IMR-90 (cell line): Measurements from ENCODE around the gene PIGM. TPM values are rescaled to one million over a fixed set of nuclear protein-coding genes. Genes with fewer than 3 reads are reported as not detected.

Experiments used
- ATAC-seq: fragments of 200-7000 bp; cut with Tn5 transposase; 2 replicates; pipeline ENCODE4 v1.9.1; 2020; ENCODE audit warnings: low read depth, mild to moderate bottlenecking, moderate library complexity
- BruUV-seq: library from RNA; stranded (reverse); fragments of 400-500 nt; replicated peaks from 2 replicates; lab custom pipeline; 2021; lab: Mats Ljungman, UMichigan
- CTCF ChIA-PET: fragments of 300-600 bp; formaldehyde crosslinking; extraction: SDS; loops from one replicate; lab custom pipeline; 2021; ENCODE audit warnings: antibody characterized with exemption; lab: Yijun Ruan, JAX
- POLR2A ChIA-PET: fragments of 300-600 bp; sonication (Branson Sonifier 250); formaldehyde crosslinking; loops from one replicate; lab custom pipeline; 2022; ENCODE audit warnings: antibody characterized with exemption; ENCODE audit not compliant: unreplicated experiment; lab: Charles Lee
- DNase-seq: peaks from one replicate; pipeline ENCODE4 v3.0.0; 2013
- H2AFZ ChIP-seq: replicated peaks from 2 replicates; pipeline ENCODE3; 2013; ENCODE audit warnings: low read length, mild to moderate bottlenecking; ENCODE audit not compliant: poor library complexity
- H2AK5ac ChIP-seq: 2 replicates; pipeline ENCODE4 v1.6.1; 2013; ENCODE audit warnings: low read depth, low read length, inconsistent platforms
- H2AK9ac ChIP-seq: replicated peaks from 2 replicates; pipeline ENCODE3; 2013; ENCODE audit warnings: mild to moderate bottlenecking, low read depth, low read length, moderate library complexity; ENCODE audit not compliant: poor library complexity
- H2BK120ac ChIP-seq: 2 replicates; pipeline ENCODE4 v1.6.1; 2013; ENCODE audit warnings: low read depth, low read length, inconsistent platforms
- H2BK15ac ChIP-seq: 3 replicates; pipeline ENCODE4 v1.6.1; 2013; ENCODE audit warnings: low read depth, low read length, inconsistent platforms
- H2BK20ac ChIP-seq: 2 replicates; pipeline ENCODE4 v1.6.1; 2013; ENCODE audit warnings: low read depth, mild to moderate bottlenecking, inconsistent platforms, low read length, moderate library complexity
- H2BK5ac ChIP-seq: 2 replicates; pipeline ENCODE4 v1.6.1; 2013; ENCODE audit warnings: mild to moderate bottlenecking, low read depth, low read length, inconsistent platforms; ENCODE audit not compliant: poor library complexity, severe bottlenecking
- H3K14ac ChIP-seq: replicated peaks from 2 replicates; pipeline ENCODE4 v1.6.1; 2013; ENCODE audit warnings: low read depth, low read length, inconsistent platforms
- H3K18ac ChIP-seq: 2 replicates; pipeline ENCODE4 v1.6.1; 2013; ENCODE audit warnings: low read depth, low read length, control low read depth
- H3K23ac ChIP-seq: 2 replicates; pipeline ENCODE4 v1.6.1; 2013; ENCODE audit warnings: low read depth, low read length, inconsistent platforms
- H3K27ac ChIP-seq: 2 replicates; pipeline ENCODE4 v1.5.1; 2013; ENCODE audit warnings: mild to moderate bottlenecking, control low read depth, low read length; ENCODE audit not compliant: insufficient read depth
- H3K27me3 ChIP-seq: 2 replicates; pipeline ENCODE4 v1.6.1; 2013; ENCODE audit warnings: low read length; ENCODE audit not compliant: control insufficient read depth, insufficient read depth
- H3K36me3 ChIP-seq: 2 replicates; pipeline ENCODE4 v1.6.1; 2013; ENCODE audit warnings: low read length, mixed read lengths; ENCODE audit not compliant: control insufficient read depth, insufficient read depth
- H3K4ac ChIP-seq: 2 replicates; pipeline ENCODE4 v1.6.1; 2013; ENCODE audit warnings: low read depth, low read length, inconsistent platforms
- H3K4me1 ChIP-seq: 2 replicates; pipeline ENCODE4 v1.6.1; 2013; ENCODE audit warnings: low read length, mixed read lengths; ENCODE audit not compliant: control insufficient read depth, insufficient read depth
- H3K4me2 ChIP-seq: 2 replicates; pipeline ENCODE4 v1.6.1; 2013; ENCODE audit warnings: low read depth, mild to moderate bottlenecking, control low read depth, low read length, moderate library complexity
- H3K4me3 ChIP-seq: 2 replicates; pipeline ENCODE4 v1.5.1; 2013; ENCODE audit warnings: low read depth, mild to moderate bottlenecking, control low read depth, low read length, moderate library complexity; ENCODE audit not compliant: insufficient read depth
- H3K56ac ChIP-seq: 2 replicates; pipeline ENCODE4 v1.6.1; 2013; ENCODE audit warnings: low read length, inconsistent platforms; ENCODE audit not compliant: insufficient read depth; ENCODE audit errors: extremely low read depth
- H3K79me1 ChIP-seq, 2 experiments: 2 replicates each; pipeline ENCODE4 v1.6.1; 2013; ENCODE audit warnings: low read length in 2 of 2, inconsistent platforms in 1 of 2, low read depth in 1 of 2
- H3K9ac ChIP-seq: 2 replicates; pipeline ENCODE4 v1.6.1; 2013; ENCODE audit warnings: low read depth, low read length, control low read depth
- H3K9me1 ChIP-seq: 2 replicates; pipeline ENCODE4 v1.6.1; 2013; ENCODE audit warnings: low read length, inconsistent platforms; ENCODE audit not compliant: insufficient read depth
- H3K9me3 ChIP-seq: 2 replicates; pipeline ENCODE4 v1.6.1; 2013; ENCODE audit warnings: low read length; ENCODE audit not compliant: control insufficient read depth, insufficient read depth
- H4K20me1 ChIP-seq: 2 replicates; pipeline ENCODE4 v1.6.1; 2013; ENCODE audit warnings: low read length, inconsistent platforms; ENCODE audit not compliant: insufficient read depth
- H4K5ac ChIP-seq: 2 replicates; pipeline ENCODE4 v1.6.1; 2013; ENCODE audit warnings: mild to moderate bottlenecking, low read depth, low read length, control low read depth
- H4K8ac ChIP-seq, 2 experiments: 2 replicates each; pipeline ENCODE4 v1.6.1; 2013; ENCODE audit warnings: low read depth in 2 of 2, low read length in 2 of 2, control low read depth in 1 of 2, inconsistent platforms in 1 of 2
- H4K91ac ChIP-seq: 2 replicates; pipeline ENCODE4 v1.6.1; 2013; ENCODE audit warnings: low read depth, low read length, inconsistent platforms; ENCODE audit not compliant: insufficient read depth
- CEBPB ChIP-seq: IDR thresholded peaks from 2 replicates; pipeline ENCODE4 v1.6.1; 2012; ENCODE audit warnings: low read depth, low read length, improper control_type of control experiment
- CHD1 ChIP-seq: IDR thresholded peaks from 2 replicates; pipeline ENCODE4 v1.6.1; 2012; ENCODE audit warnings: low read depth, low read length, improper control_type of control experiment
- CTCF ChIP-seq: conservative IDR thresholded peaks from 2 replicates; pipeline ENCODE4 v1.5.1; 2012; ENCODE audit warnings: mild to moderate bottlenecking, low read depth, low read length, improper control_type of control experiment
- FOS ChIP-seq: fragments of 150-350 bp; IDR thresholded peaks from 2 replicates; pipeline ENCODE4 v1.6.1; 2016; ENCODE audit warnings: low read depth, low read length
- MAFK ChIP-seq: IDR thresholded peaks from 2 replicates; pipeline ENCODE4 v1.6.1; 2012; ENCODE audit warnings: low read depth, low read length, improper control_type of control experiment
- MAZ ChIP-seq: IDR thresholded peaks from 2 replicates; pipeline ENCODE4 v1.6.1; 2012; ENCODE audit warnings: low read depth, mild to moderate bottlenecking, low read length, improper control_type of control experiment, moderate library complexity, borderline replicate concordance
- MXI1 ChIP-seq: IDR thresholded peaks from 2 replicates; pipeline ENCODE4 v1.6.1; 2012; ENCODE audit warnings: low read depth, mild to moderate bottlenecking, low read length, moderate library complexity, borderline replicate concordance
- NFE2L2 ChIP-seq: fragments of 150-350 bp; IDR thresholded peaks from 2 replicates; pipeline ENCODE4 v1.6.1; 2016; ENCODE audit warnings: low read depth, mild to moderate bottlenecking, low read length
- POLR2A ChIP-seq: IDR thresholded peaks from 2 replicates; pipeline ENCODE4 v1.6.1; 2012; ENCODE audit warnings: mild to moderate bottlenecking, low read depth, low read length
- RAD21 ChIP-seq: IDR thresholded peaks from 2 replicates; pipeline ENCODE4 v1.6.1; 2012; ENCODE audit warnings: low read length, improper control_type of control experiment
- RCOR1 ChIP-seq: IDR thresholded peaks from 2 replicates; pipeline ENCODE4 v1.6.1; 2012; ENCODE audit warnings: mild to moderate bottlenecking, low read length, improper control_type of control experiment; ENCODE audit not compliant: insufficient replicate concordance
- RFX5 ChIP-seq: IDR thresholded peaks from 2 replicates; pipeline ENCODE4 v1.8.0; 2012; ENCODE audit warnings: low read depth, mild to moderate bottlenecking, low read length, moderate library complexity
- SMC3 ChIP-seq: fragments of 150-350 bp; IDR thresholded peaks from 2 replicates; pipeline ENCODE4 v1.6.1; 2016; ENCODE audit warnings: low read depth, mild to moderate bottlenecking, antibody characterized with exemption, low read length, moderate library complexity
- USF2 ChIP-seq: fragments of 150-350 bp; IDR thresholded peaks from 2 replicates; pipeline ENCODE4 v1.6.1; 2017; ENCODE audit warnings: mild to moderate bottlenecking, antibody characterized with exemption, low read length, low read depth
- WGBS, 2 experiments: methylation state at CpG; one replicate each; pipeline versions ENCODE4 v1.1.5 to v1.1.7; 2013; ENCODE audit warnings: missing lambda C conversion rate in 2 of 2; ENCODE audit not compliant: insufficient read length in 1 of 2; ENCODE audit errors: extremely low coverage in 2 of 2; 5-methylcytosine and 5-hydroxymethylcytosine counted together
- dilution Hi-C: fragments of 300-500 bp; cut with HindIII; formaldehyde crosslinking; loops from one replicate; pipeline ENCODE4 v1.14.3; 2018; ENCODE audit warnings: low sequenced_read_pairs; ENCODE audit not compliant: unreplicated experiment
- in situ Hi-C: fragments of 300-500 bp; cut with MboI; formaldehyde crosslinking; loops from 3 replicates; pipeline ENCODE4 v1.14.3; 2019; ENCODE audit warnings: low sequenced_read_pairs, inconsistent platforms, mixed read lengths
- intact Hi-C: fragments of 100-400 bp; cut with micrococcal nuclease; formaldehyde crosslinking; loops from 2 replicates; pipeline ENCODE4 v1.10.0; 2022
- polyA plus RNA-seq, 3 experiments: library from polyadenylated mRNA; depleted of rRNA; stranded (reverse); fragments of >200 nt; gene quantifications; 2 replicates each; pipeline ENCODE4 v1.2.3, GENCODE V29; 2012; ENCODE audit warnings: low replicate concordance in 1 of 3
- total RNA-seq: library from RNA; depleted of rRNA; stranded (reverse); fragments of >200 nt; gene quantifications from 2 replicates; pipeline ENCODE4 v1.2.3, GENCODE V29; 2012

The PIGM gene
- total and polyA plus RNA-seq, 2 of the 4 experiments (the other 2 are of a cell fraction): 2.9 TPM

- Histone ChIP-seq H3K4me3 (peak overlapping the region; percentile 91), H3K36me3 (no peaks in the 10 kb centered on the region), H2AK5ac (no peak overlapping the region), H3K4ac (peak overlapping the region; percentile 66), H3K56ac (no peak overlapping the region; the same call in 1 of the 2 replicates), H2BK20ac (no peak overlapping the region), H2BK15ac (no peak overlapping the region), H3K14ac (peak overlapping the region; percentile 82), H4K91ac (0 out of 2 replicates have a peak overlapping the region, but pooled peaks have one; percentile 8), H3K27me3 (peaks cover 3% of the 10 kb centered on the region; the same call in 1 of the 2 replicates), H2BK120ac (peak overlapping the region; percentile 28; the same call in 1 of the 2 replicates), H3K9ac (peak overlapping the region; percentile 88), H3K18ac (0 out of 2 replicates have a peak overlapping the region, but pooled peaks have one; percentile 10), H3K4me1 (peaks cover 6% of the 10 kb centered on the region), H4K5ac (peak overlapping the region; percentile 28), H3K9me1 (peaks cover 4% of the 10 kb centered on the region; the same call in 1 of the 2 replicates), H3K27ac (peak overlapping the region; percentile 55), H2BK5ac (no peak overlapping the region), H4K20me1 (no peaks in the 10 kb centered on the region), H3K9me3 (no peaks in the 10 kb centered on the region), H4K8ac (peak overlapping the region; percentile 65 to 82), H3K79me1 (peaks cover 9 to 13% of the 10 kb centered on the region in 2 experiments), H2AK9ac (peak overlapping the region; percentile 6), H2AFZ (peak overlapping the region; percentile 96), H3K23ac (peak overlapping the region; percentile 55; the same call in 1 of the 2 replicates), H3K4me2 (peak overlapping the region; percentile 71)
- DNase-seq (no peak), ATAC-seq (peak; percentile 76)
- WGBS, 2 experiments: 0% methylated on average over 1 of the region's 18 CpGs; no CpG with 5 or more reads in 1 of the 2 experiments
- in situ Hi-C loops (loop anchor here (10.0 kb wide), 1 partner anchor 247 kb away; the partner anchor contains the start of gene DUSP23), dilution Hi-C loops (no loop called here), intact Hi-C loops (loop anchor here (2.0 kb wide), 1 partner anchor 251 kb away; the partner anchor contains the start of gene DUSP23)
- BruUV-seq: no TSS peak
- CTCF ChIA-PET: interaction anchor here (0.6 to 2.0 kb wide), 4 partner anchors 14 to 53 kb away, joined by 3 to 7 read pairs (median 4); no protein-coding TSS in a partner anchor
- POLR2A ChIA-PET: interaction anchor here (0.8 kb wide), 1 partner anchor 25 kb away, joined by 4 read pairs; no protein-coding TSS in a partner anchor
- TF ChIP-seq CHD1: no peak
- TF ChIP-seq POLR2A: no peak
- no peak for TF ChIP-seq USF2
- TF ChIP-seq CEBPB: no peak
- no peak for TF ChIP-seq RAD21
- no peak for TF ChIP-seq RCOR1
- no peak for TF ChIP-seq CTCF
- TF ChIP-seq MAZ: no peak
- TF ChIP-seq MXI1: no peak
- no peak for TF ChIP-seq FOS
- TF ChIP-seq RFX5: no peak
- TF ChIP-seq MAFK: no peak
- TF ChIP-seq SMC3: no peak
- no peak for TF ChIP-seq NFE2L2
Observed at GRCh38 chr1:160032165-160032820, 503 bp upstream of the PIGM start.
